Measurements from ENCODE around the gene PDE6D. TPM values are rescaled to one million over a fixed set of nuclear protein-coding genes. Genes with fewer than 3 reads are reported as not detected.

PDE6D gene
- total RNA-seq, 5 donors from 2014 or later (not counting 1 experiment from before 2014, with no cell fraction given), result 17.4 to 33.1 (median 25.2) TPM

GRCh38 chr2:231786917-231787292 is 5.8 kb upstream of the PDE6D start:
- peaks cover 74 to 84% (median 81%) of the 10 kb centered on the region in 3 donors for H3K4me1 Mint-ChIP-seq
- H3K4me1 ChIP-seq (ENCODE audit: control insufficient read depth in 1 of 2, extremely low read depth in 1 of 2, insufficient read depth in 2 of 2, low read length in 2 of 2), result peaks cover 23 to 30% of the 10 kb centered on the region in 2 experiments
- ATAC-seq (replicated peaks in 1 of 4) (no peak), DNase-seq (no peak)
- H3K36me3 ChIP-seq (ENCODE audit: control insufficient read depth in 2 of 2, extremely low read depth in 1 of 2, insufficient read depth in 1 of 2, low read length in 1 of 2), result peaks cover 0 to 33% of the 10 kb centered on the region in 2 donors
- peak overlapping the region; percentile 82 to 85 for H3K27ac Mint-ChIP-seq
- POLR2A ChIA-PET, result no interaction called here
- H3K9me3 Mint-ChIP-seq, result no peaks in the 10 kb centered on the region
- peak overlapping the region; percentile 44 for H3K27ac ChIP-seq (ENCODE audit: low read length)
- no peaks in the 10 kb centered on the region for H3K27me3 ChIP-seq (replicated peaks in 1 of 2; ENCODE audit: control insufficient read depth in 2 of 2, extremely low read depth in 1 of 2, insufficient read depth in 2 of 2, low read length in 1 of 2)
- 39% methylated on average over 11 of the region's 11 CpGs for WGBS (ENCODE audit: insufficient coverage)
- H3K4me3 ChIP-seq (ENCODE audit: control insufficient read depth in 1 of 2, extremely low read depth in 1 of 2, low read length in 1 of 2), result peak overlapping the region; percentile 73 to 85
- no peaks in the 10 kb centered on the region for H3K9me3 ChIP-seq
- H3K27me3 Mint-ChIP-seq, result no peaks in the 10 kb centered on the region
- peaks cover 17% of the 10 kb centered on the region for H3K36me3 Mint-ChIP-seq
- CTCF ChIA-PET, result no interaction called here
- peak overlapping the region; percentile 84 to 89 (median 84) for H3K4me3 Mint-ChIP-seq

GRCh38 chr2:231786177-231786916 is 5.3 kb upstream of the PDE6D start, which contains the start of gene COPS7B:
TSS of gene COPS7B (plus strand) at chr2:231786445. CDS start at chr2:231788571, 2,126 bp downstream.
- Histone ChIP-seq H3K4me1 (ENCODE audit: control insufficient read depth in 1 of 2, extremely low read depth in 1 of 2, insufficient read depth in 2 of 2, low read length in 2 of 2) (peaks cover 24 to 31% of the 10 kb centered on the region in 2 experiments), H3K4me3 (ENCODE audit: control insufficient read depth in 1 of 2, extremely low read depth in 1 of 2, low read length in 1 of 2) (peak within 1 kb of the TSS; percentile 73 to 85), H3K36me3 (ENCODE audit: control insufficient read depth in 2 of 2, extremely low read depth in 1 of 2, insufficient read depth in 1 of 2, low read length in 1 of 2) (peaks cover 0 to 27% of the 10 kb centered on the region in 2 donors), H3K27me3 (replicated peaks in 1 of 2; ENCODE audit: control insufficient read depth in 2 of 2, extremely low read depth in 1 of 2, insufficient read depth in 2 of 2, low read length in 1 of 2) (no peaks in the 10 kb centered on the region), H3K9me3 (no peaks in the 10 kb centered on the region), H3K27ac (ENCODE audit: low read length) (peak within 1 kb of the TSS; percentile 54)
- POLR2A ChIA-PET, result no interaction called here
- peak; percentile 55 to 87 (median 73) for DNase-seq
- Mint-ChIP-seq H3K36me3 (peaks cover 11% of the 10 kb centered on the region), H3K27ac (peak within 1 kb of the TSS; percentile 85 to 90), H3K27me3 (no peaks in the 10 kb centered on the region), H3K9me3 (no peaks in the 10 kb centered on the region), H3K4me3 (peak within 1 kb of the TSS; percentile 84 to 89 (median 84)), H3K4me1 (peaks cover 74 to 84% (median 78%) of the 10 kb centered on the region in 3 donors)
- peak; percentile 61 to 69 (median 64) for ATAC-seq (replicated peaks in 1 of 4)
- 1% methylated on average over 67 of the region's 69 CpGs for WGBS (ENCODE audit: insufficient coverage)
- CTCF ChIA-PET, result interaction anchor here in 1 of 2 donors (0.6 to 0.8 kb wide), 3 partner anchors 109 to 656 kb away, joined by 3 to 5 read pairs (median 4); no protein-coding TSS in a partner anchor

DNA sequence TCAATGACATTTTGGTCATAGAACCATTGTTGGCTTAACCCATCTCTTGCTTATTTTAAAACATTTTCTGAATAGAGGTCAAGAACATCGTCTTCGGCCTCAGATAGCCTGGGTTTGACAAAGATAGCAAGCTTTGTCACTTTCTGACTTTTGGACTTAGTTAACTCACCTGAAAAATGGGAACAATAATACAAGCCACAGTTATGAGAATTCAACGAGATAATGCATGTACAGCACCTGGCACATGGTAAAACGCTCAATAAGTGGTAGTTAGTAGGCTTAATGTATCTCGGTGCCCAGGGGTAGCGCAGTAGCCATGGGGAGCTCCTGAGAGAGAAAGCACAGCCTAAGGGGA is 4.7 kb upstream of the PDE6D start:
- no peak for DNase-seq
- ATAC-seq (replicated peaks in 1 of 4), result no peak
- ChIA-PET POLR2A (interaction anchor here in 1 of 2 donors (0.5 kb wide), 1 partner anchor 1780 kb away, joined by 3 read pairs; no protein-coding TSS in a partner anchor), CTCF (interaction anchor here in 1 of 2 donors (0.6 to 0.8 kb wide), 3 partner anchors 108 to 655 kb away, joined by 3 to 5 read pairs (median 4); no protein-coding TSS in a partner anchor)
- peaks cover 24 to 31% of the 10 kb centered on the region in 2 experiments for H3K4me1 ChIP-seq (ENCODE audit: control insufficient read depth in 1 of 2, extremely low read depth in 1 of 2, insufficient read depth in 2 of 2, low read length in 2 of 2)
- peak overlapping the region; percentile 54 for H3K27ac ChIP-seq (ENCODE audit: low read length)
- H3K27ac Mint-ChIP-seq, result peak overlapping the region; percentile 83 to 90
- H3K27me3 ChIP-seq (replicated peaks in 1 of 2; ENCODE audit: control insufficient read depth in 2 of 2, extremely low read depth in 1 of 2, insufficient read depth in 2 of 2, low read length in 1 of 2), result no peaks in the 10 kb centered on the region
- 36% methylated on average over 4 of the region's 6 CpGs for WGBS (ENCODE audit: insufficient coverage)
- H3K27me3 Mint-ChIP-seq, result no peaks in the 10 kb centered on the region
- no peaks in the 10 kb centered on the region for H3K9me3 ChIP-seq
- H3K9me3 Mint-ChIP-seq, result no peaks in the 10 kb centered on the region
- peaks cover 6% of the 10 kb centered on the region for H3K36me3 Mint-ChIP-seq
- H3K4me1 Mint-ChIP-seq, result peaks cover 75 to 82% (median 77%) of the 10 kb centered on the region in 3 donors
- peak overlapping the region; percentile 73 to 85 for H3K4me3 ChIP-seq (ENCODE audit: control insufficient read depth in 1 of 2, extremely low read depth in 1 of 2, low read length in 1 of 2)
- peaks cover 0 to 22% of the 10 kb centered on the region in 2 donors for H3K36me3 ChIP-seq (ENCODE audit: control insufficient read depth in 2 of 2, extremely low read depth in 1 of 2, insufficient read depth in 1 of 2, low read length in 1 of 2)
- H3K4me3 Mint-ChIP-seq, result peak overlapping the region; percentile 84 to 89 (median 84)

DNA sequence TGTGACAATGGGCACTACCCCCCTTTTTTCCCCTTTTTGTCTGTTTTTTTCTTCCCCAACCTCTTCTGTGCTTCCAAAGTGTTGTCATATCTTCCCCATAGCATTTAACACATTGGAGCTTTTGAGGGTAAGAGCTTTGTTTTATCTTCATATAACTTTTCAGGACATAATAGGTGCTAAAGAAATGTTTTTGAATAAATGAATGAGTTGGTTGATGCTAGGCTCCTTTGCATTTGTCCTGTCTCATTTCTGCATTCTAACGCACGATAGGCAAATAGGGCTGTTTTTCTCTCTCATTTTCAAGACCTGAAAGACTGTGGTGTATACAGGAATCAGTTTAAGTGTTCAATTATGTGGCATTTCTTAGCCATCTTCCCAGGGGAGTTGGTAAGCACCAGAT is 4.3 kb upstream of the PDE6D start:
- H3K4me1 Mint-ChIP-seq, result peaks cover 75 to 82% (median 77%) of the 10 kb centered on the region in 3 donors
- no peaks in the 10 kb centered on the region for H3K9me3 ChIP-seq
- POLR2A ChIA-PET, result interaction anchor here in 1 of 2 donors (0.5 kb wide), 1 partner anchor 1780 kb away, joined by 3 read pairs; no protein-coding TSS in a partner anchor
- no peaks in the 10 kb centered on the region for H3K27me3 Mint-ChIP-seq
- H3K36me3 ChIP-seq (ENCODE audit: control insufficient read depth in 2 of 2, extremely low read depth in 1 of 2, insufficient read depth in 1 of 2, low read length in 1 of 2), result peaks cover 0 to 20% of the 10 kb centered on the region in 2 donors
- WGBS (ENCODE audit: insufficient coverage), result 80% methylated on average over 2 of the region's 2 CpGs
- CTCF ChIA-PET, result interaction anchor here in 1 of 2 donors (1.1 kb wide), 1 partner anchor 9 kb away, joined by 4 read pairs; no protein-coding TSS in a partner anchor
- ATAC-seq (replicated peaks in 1 of 4), result no peak
- H3K27me3 ChIP-seq (replicated peaks in 1 of 2; ENCODE audit: control insufficient read depth in 2 of 2, extremely low read depth in 1 of 2, insufficient read depth in 2 of 2, low read length in 1 of 2), result no peaks in the 10 kb centered on the region
- H3K27ac ChIP-seq (ENCODE audit: low read length), result no peak overlapping the region
- H3K4me1 ChIP-seq (ENCODE audit: control insufficient read depth in 1 of 2, extremely low read depth in 1 of 2, insufficient read depth in 2 of 2, low read length in 2 of 2), result peaks cover 24 to 33% of the 10 kb centered on the region in 2 experiments
- DNase-seq, result no peak
- H3K4me3 ChIP-seq (ENCODE audit: control insufficient read depth in 1 of 2, extremely low read depth in 1 of 2, low read length in 1 of 2), result no peak overlapping the region
- H3K36me3 Mint-ChIP-seq, result peaks cover 5% of the 10 kb centered on the region
- peak overlapping the region; percentile 84 to 98 (median 89) for H3K4me3 Mint-ChIP-seq
- peak overlapping the region; percentile 83 to 90 for H3K27ac Mint-ChIP-seq
- no peaks in the 10 kb centered on the region for H3K9me3 Mint-ChIP-seq

DNA sequence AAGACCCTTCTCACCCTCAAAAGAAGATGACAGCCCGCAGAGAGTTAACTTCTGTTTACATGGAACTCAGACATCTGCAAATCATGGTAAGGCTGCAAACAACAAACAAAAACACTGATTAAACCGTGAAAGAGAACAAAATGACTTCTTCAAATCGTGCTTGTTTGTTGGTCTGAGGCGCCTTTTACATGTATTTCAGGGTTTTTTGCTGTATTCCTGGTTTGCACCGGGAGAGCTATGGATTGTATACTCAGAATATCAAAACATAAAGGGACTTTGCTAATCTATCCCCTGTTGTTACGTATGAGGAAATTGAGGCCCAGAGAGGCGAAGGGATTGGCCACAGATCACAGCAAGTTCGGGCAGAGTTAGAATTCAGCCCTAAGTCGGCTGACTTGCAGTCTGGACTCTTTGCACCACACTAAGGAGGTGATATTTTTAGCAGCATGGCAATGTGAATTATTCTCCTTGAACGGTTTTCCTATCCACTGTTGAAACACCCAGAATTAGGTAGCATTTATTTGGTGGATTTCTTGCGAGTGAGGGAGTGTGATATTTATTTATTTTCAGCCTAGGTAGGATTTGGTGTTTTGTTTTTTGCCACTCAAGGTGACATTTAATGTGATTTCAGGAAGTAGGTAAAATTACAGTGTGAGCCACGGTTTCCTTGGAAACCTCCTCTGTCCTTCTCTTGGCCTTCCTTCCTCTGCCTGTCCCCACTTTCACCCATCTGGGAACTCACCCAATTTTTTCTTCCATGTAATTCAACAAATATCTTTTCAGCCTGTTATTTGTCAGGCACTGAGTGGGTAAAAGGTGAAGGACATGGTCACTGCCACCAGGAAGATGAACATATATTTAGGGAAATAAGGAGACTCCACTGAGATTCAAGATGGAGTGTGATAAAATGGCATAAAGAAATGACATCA is 980 bp upstream of the PDE6D start:
- ChIA-PET CTCF (interaction anchor here in 1 of 2 donors (0.6 kb wide), 1 partner anchor 68 kb away, joined by 3 read pairs; no protein-coding TSS in a partner anchor), POLR2A (interaction anchor here in 1 of 2 donors (0.5 kb wide), 1 partner anchor 1456 kb away, joined by 3 read pairs; no protein-coding TSS in a partner anchor)
- Mint-ChIP-seq H3K4me3 (peak overlapping the region; percentile 97 to 98 (median 97)), H3K27ac (peak overlapping the region; percentile 95 to 98), H3K36me3 (no peaks in the 10 kb centered on the region), H3K27me3 (no peaks in the 10 kb centered on the region), H3K9me3 (no peaks in the 10 kb centered on the region), H3K4me1 (peaks cover 68 to 76% (median 74%) of the 10 kb centered on the region in 3 donors)
- Histone ChIP-seq H3K4me1 (ENCODE audit: control insufficient read depth in 1 of 2, extremely low read depth in 1 of 2, insufficient read depth in 2 of 2, low read length in 2 of 2) (peaks cover 26 to 35% of the 10 kb centered on the region in 2 experiments), H3K9me3 (no peaks in the 10 kb centered on the region), H3K4me3 (ENCODE audit: control insufficient read depth in 1 of 2, extremely low read depth in 1 of 2, low read length in 1 of 2) (peak overlapping the region; percentile 92 to 96), H3K27me3 (replicated peaks in 1 of 2; ENCODE audit: control insufficient read depth in 2 of 2, extremely low read depth in 1 of 2, insufficient read depth in 2 of 2, low read length in 1 of 2) (peaks cover 0 to 3% of the 10 kb centered on the region in 2 experiments), H3K36me3 (ENCODE audit: control insufficient read depth in 2 of 2, extremely low read depth in 1 of 2, insufficient read depth in 1 of 2, low read length in 1 of 2) (no peaks in the 10 kb centered on the region), H3K27ac (ENCODE audit: low read length) (peak overlapping the region; percentile 86)
- DNase-seq, result peak in 10 of 35 experiments; percentile 1 to 57 (median 10)
- no peak for ATAC-seq (replicated peaks in 1 of 4)
- WGBS (ENCODE audit: insufficient coverage), result 50% methylated on average over 1 of the region's 12 CpGs

Data from T-cell (primary cell).